HuH-7 (cell line): ENCODE data around the gene THAP11.

Experiments
- DNase-seq: peaks from one replicate; pipeline ENCODE4 v3.0.0; 2011; ENCODE audit warnings: low spot score

The THAP11 gene

DNA sequence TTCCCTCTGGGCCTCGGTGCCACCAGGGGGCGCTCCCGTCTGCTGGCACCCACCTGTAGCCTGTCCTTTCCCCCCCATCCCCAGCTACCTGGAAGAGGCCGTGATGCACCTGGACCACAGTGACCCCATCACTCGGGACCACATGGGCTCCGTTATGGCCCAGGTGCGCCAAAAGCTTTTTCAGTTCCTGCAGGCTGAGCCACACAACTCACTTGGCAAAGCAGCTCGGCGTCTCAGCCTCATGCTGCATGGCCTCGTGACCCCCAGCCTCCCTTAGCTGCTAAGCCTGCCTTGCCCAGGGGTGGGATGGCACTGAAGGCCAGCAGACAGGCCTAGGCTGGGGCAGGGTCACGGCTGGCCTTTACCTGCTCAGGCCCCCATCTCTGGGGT lies 41.7 kb downstream of the THAP11 start:
- peak; percentile 98 for DNase-seq

GRCh38 chr16:67884684-67885083 lies 42.6 kb downstream of the THAP11 start, which contains the start of gene NRN1L:
NRN1L (plus strand) TSS chr16:67884885; CDS start chr16:67884904, 19 bp downstream.
- DNase-seq: no peak

GRCh38 chr16:67885545-67885944 lies 43.4 kb downstream of the THAP11 start:
- DNase-seq: no peak

- no peak for DNase-seq
These were observed 43.9 kb downstream of the THAP11 start for GRCh38 chr16:67885976-67886375.

GRCh38 chr16:67886387-67886786 lies 44.3 kb downstream of the THAP11 start:
- DNase-seq: no peak

DNA sequence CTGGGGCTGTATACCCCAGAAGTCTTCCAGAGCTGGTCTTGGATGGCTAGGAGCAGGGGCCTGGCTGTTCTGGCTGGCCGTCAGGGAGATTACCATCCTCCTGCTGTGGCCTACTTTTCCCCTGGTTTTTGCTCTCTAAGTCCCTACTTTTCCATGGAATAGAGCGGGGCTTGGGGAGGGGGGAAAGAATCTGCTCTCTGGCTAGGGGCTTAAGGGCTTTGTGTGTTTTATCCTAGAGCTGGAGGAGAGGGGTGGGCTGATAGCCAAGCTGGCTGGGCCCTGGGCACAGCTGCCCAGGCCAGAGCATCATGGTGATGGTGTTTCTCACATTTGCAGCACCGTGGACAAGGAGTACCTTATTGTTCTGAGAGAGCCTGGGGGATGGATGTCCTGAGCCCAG lies 46.2 kb downstream of the THAP11 start:
- DNase-seq: no peak

- no peak for DNase-seq
These were observed 50.3 kb downstream of the THAP11 start for GRCh38 chr16:67892375-67892774.

DNA sequence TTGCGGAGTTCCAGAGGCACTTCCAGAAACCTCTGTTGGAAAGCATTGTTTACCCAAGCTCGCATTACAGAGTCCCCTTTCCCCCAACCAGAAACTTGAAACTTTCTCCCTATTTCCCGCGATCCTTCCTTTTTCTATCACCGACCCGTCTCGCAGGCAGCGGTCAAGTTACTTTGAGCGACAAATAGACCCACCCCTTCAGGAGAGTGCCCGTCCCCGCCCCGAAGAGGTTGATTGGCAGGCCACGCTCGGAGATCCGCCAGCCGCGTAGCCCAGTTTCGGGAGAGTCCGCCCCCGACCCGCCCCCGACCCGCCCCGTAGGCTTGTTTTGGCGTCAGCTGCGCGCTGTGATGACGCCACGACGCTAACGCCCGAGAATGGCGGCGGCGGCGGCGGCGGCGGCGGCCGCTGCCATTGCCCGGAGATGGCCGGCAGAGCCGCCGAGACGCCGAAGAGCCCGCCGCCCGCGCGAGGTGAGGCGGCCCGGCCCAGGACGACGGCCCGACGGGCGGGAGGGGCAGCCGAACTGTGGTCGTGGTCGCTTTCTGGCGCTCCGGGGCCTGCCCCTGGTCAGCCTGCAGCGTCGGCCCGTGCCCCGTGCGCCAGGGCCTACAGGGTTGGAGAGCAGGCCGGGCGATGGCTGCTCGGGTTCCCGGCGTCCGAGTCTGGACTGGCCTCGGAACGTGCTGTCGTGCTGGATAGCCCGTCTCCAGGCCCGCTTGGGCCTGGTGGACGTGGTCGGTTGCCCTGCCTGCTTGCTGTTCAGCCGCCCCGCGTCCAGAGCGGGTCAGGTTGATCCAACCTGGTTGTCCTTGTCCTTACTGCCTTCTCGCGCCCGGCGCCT lies 51.0 kb downstream of the THAP11 start, which contains the start of gene PSKH1:
Gene PSKH1 (plus strand): TSS at position 356 of the 844 bp plus-strand sequence. CDS start 15,496 bp downstream, outside the sequence.
- peak; percentile 99 for DNase-seq
